ENCODE results near the gene CIAO3.

The CIAO3 gene

DNA sequence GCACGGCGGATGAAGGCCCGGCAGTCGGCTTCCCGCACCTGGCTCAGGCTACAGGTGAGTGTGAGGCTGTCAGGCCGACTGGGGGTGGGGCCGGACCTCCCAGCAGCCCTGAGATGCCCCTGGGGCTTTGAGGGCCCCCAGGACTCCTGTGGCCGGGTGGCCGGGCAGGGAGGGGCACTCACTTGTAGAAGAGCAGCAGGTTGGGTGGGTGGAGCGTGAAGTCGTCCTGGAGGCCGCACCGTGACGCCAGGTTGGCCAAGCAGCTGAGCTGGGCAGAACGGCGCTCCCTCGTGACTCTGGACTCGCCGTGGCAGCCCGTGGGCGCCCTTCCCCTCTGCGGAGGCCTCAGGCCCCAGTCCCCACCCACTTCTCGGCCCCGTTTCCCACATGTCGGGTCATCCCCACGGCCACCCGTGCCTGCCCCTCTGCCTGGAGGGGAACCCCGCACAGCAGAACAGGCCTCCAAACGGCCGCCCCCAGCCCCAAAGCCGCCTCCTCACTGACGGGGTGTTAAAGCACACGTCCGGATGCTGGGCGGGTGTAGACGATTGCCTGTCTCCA, 34.5 kb upstream of the CIAO3 start:
- H3K4me3 ChIP-seq (replicated peaks in 1 of 2; ENCODE audit: low read depth in 2 of 2, low read length in 2 of 2) = no peak overlapping the region
- TF ChIP-seq, protein P1, sequence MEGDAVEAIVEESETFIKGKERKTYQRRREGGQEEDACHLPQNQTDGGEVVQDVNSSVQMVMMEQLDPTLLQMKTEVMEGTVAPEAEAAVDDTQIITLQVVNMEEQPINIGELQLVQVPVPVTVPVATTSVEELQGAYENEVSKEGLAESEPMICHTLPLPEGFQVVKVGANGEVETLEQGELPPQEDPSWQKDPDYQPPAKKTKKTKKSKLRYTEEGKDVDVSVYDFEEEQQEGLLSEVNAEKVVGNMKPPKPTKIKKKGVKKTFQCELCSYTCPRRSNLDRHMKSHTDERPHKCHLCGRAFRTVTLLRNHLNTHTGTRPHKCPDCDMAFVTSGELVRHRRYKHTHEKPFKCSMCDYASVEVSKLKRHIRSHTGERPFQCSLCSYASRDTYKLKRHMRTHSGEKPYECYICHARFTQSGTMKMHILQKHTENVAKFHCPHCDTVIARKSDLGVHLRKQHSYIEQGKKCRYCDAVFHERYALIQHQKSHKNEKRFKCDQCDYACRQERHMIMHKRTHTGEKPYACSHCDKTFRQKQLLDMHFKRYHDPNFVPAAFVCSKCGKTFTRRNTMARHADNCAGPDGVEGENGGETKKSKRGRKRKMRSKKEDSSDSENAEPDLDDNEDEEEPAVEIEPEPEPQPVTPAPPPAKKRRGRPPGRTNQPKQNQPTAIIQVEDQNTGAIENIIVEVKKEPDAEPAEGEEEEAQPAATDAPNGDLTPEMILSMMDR (IDR thresholded peaks at IDR 0.05; ENCODE audit: low read depth, low read length) = no peak

DNA sequence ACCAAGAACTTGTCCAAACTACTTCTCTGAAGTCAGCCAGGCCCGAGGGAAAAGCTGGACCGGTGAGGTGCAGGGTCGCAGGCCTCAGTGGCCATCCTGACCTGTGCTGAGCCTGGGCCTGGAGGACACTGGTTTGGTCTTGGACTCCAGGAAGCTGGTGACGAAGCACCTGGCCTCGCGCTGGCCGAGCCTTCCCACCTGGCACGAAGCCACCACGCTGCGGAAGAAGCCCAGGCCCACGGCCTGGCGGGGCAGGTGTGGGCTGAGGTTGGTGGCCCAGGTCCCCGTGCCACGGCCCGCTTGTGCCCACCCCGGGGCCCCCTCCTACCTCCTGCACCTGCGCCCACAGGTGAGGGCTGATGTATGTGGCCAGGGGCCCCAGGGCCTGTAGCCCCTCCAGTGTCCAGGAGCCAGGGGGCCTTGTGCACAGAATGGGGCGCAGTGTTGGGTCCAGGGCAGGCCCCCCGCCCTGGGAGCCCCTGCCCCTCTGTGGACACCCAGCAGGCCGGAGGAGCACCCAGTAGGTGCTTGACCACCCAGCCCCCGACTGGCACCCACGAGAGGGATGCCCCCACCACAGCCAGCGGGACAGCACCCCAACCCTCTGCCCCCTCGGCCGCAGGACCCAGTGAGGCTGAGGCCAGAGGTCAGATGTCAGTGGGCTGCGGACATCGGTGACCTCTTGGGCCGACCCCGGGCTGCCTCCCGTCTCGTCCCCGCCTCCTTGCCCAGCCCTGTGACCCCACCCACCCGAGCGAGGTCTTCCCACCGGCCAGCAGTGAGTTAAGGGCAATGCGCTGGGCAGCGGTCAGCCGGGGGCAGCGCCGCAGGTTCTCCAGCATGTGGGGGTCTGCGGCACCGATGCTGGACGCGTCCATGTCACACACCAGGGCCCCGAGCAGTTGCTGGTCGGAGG, 33.5 kb upstream of the CIAO3 start:
- TF ChIP-seq, protein P1 (IDR thresholded peaks at IDR 0.05; ENCODE audit: low read depth, low read length) = no peak
- no peak overlapping the region for H3K4me3 ChIP-seq (replicated peaks in 1 of 2; ENCODE audit: low read depth in 2 of 2, low read length in 2 of 2)
- DNase-seq (ENCODE audit: low read depth in 2 of 2) = no peak

More for the DNA sequence above, 34.5 kb upstream of the CIAO3 start:
- DNase-seq (ENCODE audit: low read depth in 2 of 2) = no peak

DNA sequence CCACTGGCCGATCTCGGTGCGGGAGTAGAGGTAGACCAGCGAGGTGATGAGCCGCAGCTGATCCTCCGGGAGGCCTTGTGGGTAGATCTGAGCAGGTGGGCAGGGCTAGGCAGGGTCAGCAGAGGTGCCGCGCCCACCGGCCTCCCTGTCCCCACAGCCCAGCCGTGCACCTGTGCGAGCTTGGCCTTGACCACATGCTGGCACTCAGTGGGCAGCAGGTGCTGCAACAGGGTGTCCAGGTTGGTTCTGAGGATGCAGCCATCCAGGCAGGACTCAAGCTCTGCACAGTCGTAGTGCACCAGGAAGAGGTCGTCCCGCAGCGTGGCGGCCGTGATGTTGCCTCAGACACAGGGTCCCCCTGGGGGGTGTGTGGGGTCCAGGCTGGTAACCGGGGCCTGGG, 32.2 kb upstream of the CIAO3 start:
- TF ChIP-seq, protein P1 (IDR thresholded peaks at IDR 0.05; ENCODE audit: low read depth, low read length) = no peak

DNA sequence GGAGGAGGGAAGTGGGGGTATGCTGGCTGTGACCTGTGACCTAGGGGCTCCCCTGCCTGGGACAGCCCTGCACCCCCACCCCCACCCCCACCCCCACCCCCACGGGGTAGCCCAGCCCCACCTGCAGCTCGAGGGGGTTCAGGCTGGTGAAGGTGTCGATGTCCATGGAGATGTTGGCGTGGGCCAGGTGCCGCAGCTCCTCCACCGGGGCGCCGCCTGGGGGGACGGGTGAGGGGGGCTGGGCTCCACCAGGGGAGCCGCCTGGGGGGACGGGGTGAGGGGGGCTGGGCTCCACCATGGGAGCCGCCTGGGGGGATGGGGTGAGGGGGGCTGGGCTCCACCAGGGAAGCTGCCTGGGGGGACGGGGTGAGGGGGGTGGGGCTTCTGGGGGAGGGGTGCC, 29.6 kb upstream of the CIAO3 start:
- no peak for DNase-seq (ENCODE audit: low read depth in 2 of 2)
- H3K4me3 ChIP-seq (replicated peaks in 1 of 2; ENCODE audit: low read depth in 2 of 2, low read length in 2 of 2) = no peak overlapping the region
- TF ChIP-seq, protein P1 (IDR thresholded peaks at IDR 0.05; ENCODE audit: low read depth, low read length) = no peak

More for the DNA sequence above, 32.2 kb upstream of the CIAO3 start:
- H3K4me3 ChIP-seq (replicated peaks in 1 of 2; ENCODE audit: low read depth in 2 of 2, low read length in 2 of 2) = no peak overlapping the region
- DNase-seq (ENCODE audit: low read depth in 2 of 2) = no peak

DNA sequence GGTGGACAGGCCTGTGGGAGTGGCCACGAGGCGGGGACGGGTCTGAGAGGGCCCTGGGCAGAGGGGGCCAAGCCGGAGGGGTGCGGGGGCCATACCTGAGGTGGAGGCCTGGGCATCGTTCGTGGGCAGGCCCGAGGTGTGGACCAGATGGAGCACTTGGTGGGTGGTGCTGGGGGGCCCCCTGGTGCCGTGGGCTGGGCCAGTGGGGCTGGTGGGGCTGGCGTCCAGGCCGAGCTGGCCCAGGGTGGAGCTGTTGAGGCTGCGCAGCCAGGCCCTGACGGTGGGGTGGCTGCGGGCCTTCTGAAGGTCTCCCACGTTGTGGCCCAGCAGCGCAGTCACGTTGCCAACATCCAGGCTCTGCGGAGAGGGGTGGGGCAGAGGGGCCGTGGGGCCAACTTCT, 29.1 kb upstream of the CIAO3 start:
- no peak for DNase-seq (ENCODE audit: low read depth in 2 of 2)
- no peak overlapping the region for H3K4me3 ChIP-seq (replicated peaks in 1 of 2; ENCODE audit: low read depth in 2 of 2, low read length in 2 of 2)
- TF ChIP-seq, protein P1 (IDR thresholded peaks at IDR 0.05; ENCODE audit: low read depth, low read length) = no peak

DNA sequence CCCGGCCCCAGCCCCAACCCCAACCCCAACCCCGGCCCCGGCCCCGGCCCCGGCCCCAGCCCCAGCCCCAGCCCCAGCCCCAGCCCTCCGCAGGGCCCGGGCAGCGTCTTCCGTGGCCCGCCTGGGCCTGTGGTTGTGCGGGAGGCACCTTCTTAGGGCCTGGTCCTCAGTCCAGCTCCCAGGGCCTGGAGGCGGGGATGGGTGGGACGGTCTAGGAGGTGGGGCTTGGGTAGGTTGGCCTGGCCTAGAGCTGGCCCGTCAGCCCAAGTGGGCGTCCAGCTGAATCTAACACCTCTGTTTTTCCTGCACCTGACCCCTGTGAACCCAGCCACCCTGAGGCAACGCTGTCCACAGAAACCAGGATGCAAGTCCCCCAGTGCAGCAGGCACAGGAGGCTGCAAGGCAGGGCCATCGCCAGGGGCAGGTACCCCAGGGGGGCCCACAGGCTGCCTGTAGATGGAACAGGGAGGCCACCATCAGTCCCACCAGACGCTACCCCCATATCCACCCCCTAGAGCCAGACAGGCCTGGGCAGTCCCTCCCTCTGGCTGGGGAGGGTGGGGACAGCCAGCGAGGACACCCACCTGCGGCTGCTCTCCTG, 28.5 kb upstream of the CIAO3 start:
- no peak for DNase-seq (ENCODE audit: low read depth in 2 of 2)
- TF ChIP-seq, protein P1 (IDR thresholded peaks at IDR 0.05; ENCODE audit: low read depth, low read length) = no peak
- H3K4me3 ChIP-seq (replicated peaks in 1 of 2; ENCODE audit: low read depth in 2 of 2, low read length in 2 of 2) = no peak overlapping the region
